ENCODE data around the gene HHATL.

GRCh38 chr3:42718338-42718737 lies 15.7 kb upstream of the HHATL start:
- TF ChIP-seq CTCF (IDR thresholded peaks at IDR 0.05; ENCODE audit: low read depth, low read length, missing input control) (no peak), SP1 (IDR thresholded peaks at IDR 0.05) (no peak), YY1 (IDR thresholded peaks at IDR 0.05) (no peak), REST (IDR thresholded peaks at IDR 0.05) (no peak), ZBTB33 (IDR thresholded peaks at IDR 0.05) (no peak)

All from liver (tissue), 3 donors.